ENCODE measurements around the gene HOXD4. TPM values are rescaled to one million over a fixed set of nuclear protein-coding genes. Genes with fewer than 3 reads are reported as not detected.

Gene HOXD4
- total RNA-seq, 6 donors from 2014 or later = 0.79 to 0.81 TPM; not detected in 4

- DNase-seq (peak in 1 of 2 donors; percentile 66), ATAC-seq (ENCODE audit: low FRiP score in 2 of 2) (no peak)
- Histone ChIP-seq H3K27ac (no peak overlapping the region), H3K36me3 (no peaks in the 10 kb centered on the region), H3K4me3 (no peak overlapping the region), H3K4me1 (peaks cover 7 to 20% (median 11%) of the 10 kb centered on the region in 4 donors), H3K9me3 (no peaks in the 10 kb centered on the region), H3K27me3 (peaks cover 0 to 55% (median 27%) of the 10 kb centered on the region in 4 donors)
- 15 to 20% methylated on average over 36 to 52 of the region's 52 CpGs for WGBS, 2 donors
- TF ChIP-seq POLR2AphosphoS5 (IDR thresholded peaks at IDR 0.05) (no peak), CTCF (IDR thresholded peaks at IDR 0.05) (no peak), POLR2A (IDR thresholded peaks at IDR 0.05) (no peak)
Measured at GRCh38 chr2:176164611-176165369, 13.4 kb downstream of the HOXD4 start.

- no peak for TF ChIP-seq POLR2A (IDR thresholded peaks at IDR 0.05)
- no peak for TF ChIP-seq POLR2AphosphoS5 (IDR thresholded peaks at IDR 0.05)
- TF ChIP-seq CTCF (IDR thresholded peaks at IDR 0.05) = no peak
- TF ChIP-seq EP300 (IDR thresholded peaks at IDR 0.05) = no peak
- H3K27ac ChIP-seq = no peak overlapping the region
Measured at GRCh38 chr2:176165370-176166050, 14.2 kb downstream of the HOXD4 start.

GRCh38 chr2:176166272-176166671, 14.9 kb downstream of the HOXD4 start:
- H3K9me3 ChIP-seq = no peaks in the 10 kb centered on the region
- no peak for ATAC-seq (ENCODE audit: low FRiP score in 2 of 2)
- no peak overlapping the region for H3K4me3 ChIP-seq
- H3K27ac ChIP-seq = no peak overlapping the region
- peaks cover 0 to 8% (median 3%) of the 10 kb centered on the region in 4 donors for H3K4me1 ChIP-seq
- no peaks in the 10 kb centered on the region for H3K36me3 ChIP-seq
- peaks cover 0 to 48% (median 18%) of the 10 kb centered on the region in 4 donors for H3K27me3 ChIP-seq
- 33 to 34% methylated on average over 2 of the region's 2 CpGs for WGBS, 2 donors
- TF ChIP-seq CTCF (IDR thresholded peaks at IDR 0.05) (no peak), POLR2AphosphoS5 (IDR thresholded peaks at IDR 0.05) (no peak), POLR2A (IDR thresholded peaks at IDR 0.05) (no peak), EP300 (IDR thresholded peaks at IDR 0.05) (no peak)
- DNase-seq = no peak

More at GRCh38 chr2:176165370-176166050, 14.2 kb downstream of the HOXD4 start:
- no peaks in the 10 kb centered on the region for H3K36me3 ChIP-seq
- WGBS, 2 donors = 18 to 27% methylated on average over 13 to 26 of the region's 26 CpGs
- no peak for ATAC-seq (ENCODE audit: low FRiP score in 2 of 2)
- peaks cover 0 to 48% (median 20%) of the 10 kb centered on the region in 4 donors for H3K27me3 ChIP-seq
- no peak overlapping the region for H3K4me3 ChIP-seq
- H3K4me1 ChIP-seq = peaks cover 0 to 12% (median 4%) of the 10 kb centered on the region in 4 donors
- H3K9me3 ChIP-seq = no peaks in the 10 kb centered on the region
- DNase-seq = peak in 1 of 2 donors; percentile 83

GRCh38 chr2:176167398-176167797, 16.0 kb downstream of the HOXD4 start:
- 54 to 55% methylated on average over 1 of the region's 1 CpG for WGBS, 2 donors
- peaks cover 8 to 20% (median 9%) of the 10 kb centered on the region in 4 donors for H3K4me1 ChIP-seq
- no peak overlapping the region for H3K27ac ChIP-seq
- DNase-seq = no peak
- H3K4me3 ChIP-seq = no peak overlapping the region
- H3K36me3 ChIP-seq = no peaks in the 10 kb centered on the region
- TF ChIP-seq POLR2A (IDR thresholded peaks at IDR 0.05) = no peak
- TF ChIP-seq CTCF (IDR thresholded peaks at IDR 0.05) = no peak
- TF ChIP-seq EP300 (IDR thresholded peaks at IDR 0.05) = no peak
- no peak for TF ChIP-seq POLR2AphosphoS5 (IDR thresholded peaks at IDR 0.05)
- ATAC-seq (ENCODE audit: low FRiP score in 2 of 2) = no peak
- peaks cover 0 to 49% (median 20%) of the 10 kb centered on the region in 4 donors for H3K27me3 ChIP-seq
- no peaks in the 10 kb centered on the region for H3K9me3 ChIP-seq
